HepG2 (cell line): ENCODE data around the gene ADGRB3. TPM values are rescaled to one million over a fixed set of nuclear protein-coding genes. Genes with fewer than 3 reads are reported as not detected.

ENCODE experiments used
- STAT5B ChIP-seq: sonication (generic); formaldehyde crosslinking; IDR thresholded peaks from 2 replicates; pipeline ENCODE4 v1.4.0; 2020; ENCODE audit warnings: missing genetic modification reagents
- ZNF160 ChIP-seq: sonication (generic); formaldehyde crosslinking; IDR thresholded peaks from 2 replicates; pipeline ENCODE4 v1.8.0; 2022; ENCODE audit warnings: mild to moderate bottlenecking, inconsistent platforms, missing genetic modification reagents
- polyA plus RNA-seq, 8 experiments: library from polyadenylated mRNA; depleted of rRNA in 3 of 8; stranded (reverse) in 7 of 8; unstranded in 1 of 8; fragments of >200 nt; fragmentation: Illumina TruSeq in 4 of 8; extraction: Trizol in 4 of 8; gene quantifications; 2 replicates each; pipeline versions ENCODE4 v1.2.1 to v1.2.3, GENCODE V29; 2011 to 2016; ENCODE audit warnings: low read depth in 4 of 8, missing spikeins in 1 of 8, mixed read lengths in 1 of 8; ENCODE audit not compliant: insufficient read depth in 1 of 8
- total RNA-seq, 5 experiments: library from RNA; depleted of rRNA; stranded (reverse); fragments of >200 nt; fragmentation: Illumina TruSeq; extraction: Trizol; gene quantifications; 2 replicates each; pipeline ENCODE4 v1.2.3, GENCODE V29; 2016; ENCODE audit warnings: low read depth in 1 of 5
- TF ChIP-seq, protein P1 (sequence below): fragments of 450-650 bp; IDR thresholded peaks from 2 replicates; pipeline ENCODE4 v1.6.1; 2016
- TF ChIP-seq, protein P2 (sequence below): sonication (generic); formaldehyde crosslinking; IDR thresholded peaks from 2 replicates; pipeline ENCODE4 v1.5.0; 2020; ENCODE audit warnings: mild to moderate bottlenecking, missing genetic modification reagents
- TF ChIP-seq, protein P3 (sequence below): sonication (generic); formaldehyde crosslinking; IDR thresholded peaks from 2 replicates; pipeline ENCODE4 v1.4.0; 2020; ENCODE audit warnings: missing genetic modification reagents, borderline replicate concordance
- TF ChIP-seq, protein P4 (sequence below): sonication (generic); formaldehyde crosslinking; IDR thresholded peaks from 2 replicates; pipeline ENCODE4 v1.4.0; 2020; ENCODE audit warnings: missing genetic modification reagents, borderline replicate concordance

ADGRB3 gene
- total and polyA plus RNA-seq, 2 of the 13 experiments (the other 11 are each of a cell fraction or from before 2014, with no cell fraction given) = not detected

DNA sequence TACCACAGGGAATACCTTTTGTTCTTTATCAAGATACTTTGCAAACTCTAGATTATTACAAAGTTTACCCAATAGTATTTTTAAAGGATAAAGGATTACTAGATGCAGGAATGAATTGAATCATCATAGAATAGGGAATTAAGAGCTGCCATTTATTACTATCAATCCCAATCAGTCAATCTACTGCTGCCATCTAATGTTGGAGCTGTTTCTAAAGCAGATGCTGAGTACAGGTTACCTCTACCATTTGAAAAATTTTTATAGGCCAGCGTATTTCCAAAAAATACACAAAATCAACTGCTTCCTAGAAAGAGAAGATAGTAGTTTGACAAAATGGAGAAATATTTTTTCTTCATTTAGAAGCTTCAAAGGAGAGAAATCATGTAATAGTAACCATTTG, 520.4 kb downstream of the ADGRB3 start (continued):
- TF ChIP-seq, protein P1, sequence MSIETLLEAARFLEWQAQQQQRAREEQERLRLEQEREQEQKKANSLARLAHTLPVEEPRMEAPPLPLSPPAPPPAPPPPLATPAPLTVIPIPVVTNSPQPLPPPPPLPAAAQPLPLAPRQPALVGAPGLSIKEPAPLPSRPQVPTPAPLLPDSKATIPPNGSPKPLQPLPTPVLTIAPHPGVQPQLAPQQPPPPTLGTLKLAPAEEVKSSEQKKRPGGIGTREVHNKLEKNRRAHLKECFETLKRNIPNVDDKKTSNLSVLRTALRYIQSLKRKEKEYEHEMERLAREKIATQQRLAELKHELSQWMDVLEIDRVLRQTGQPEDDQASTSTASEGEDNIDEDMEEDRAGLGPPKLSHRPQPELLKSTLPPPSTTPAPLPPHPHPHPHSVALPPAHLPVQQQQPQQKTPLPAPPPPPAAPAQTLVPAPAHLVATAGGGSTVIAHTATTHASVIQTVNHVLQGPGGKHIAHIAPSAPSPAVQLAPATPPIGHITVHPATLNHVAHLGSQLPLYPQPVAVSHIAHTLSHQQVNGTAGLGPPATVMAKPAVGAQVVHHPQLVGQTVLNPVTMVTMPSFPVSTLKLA = no peak
- TF ChIP-seq ZNF160 = no peak
- no peak for TF ChIP-seq STAT5B (CRISPR knock-in tag)
- TF ChIP-seq, protein P2, sequence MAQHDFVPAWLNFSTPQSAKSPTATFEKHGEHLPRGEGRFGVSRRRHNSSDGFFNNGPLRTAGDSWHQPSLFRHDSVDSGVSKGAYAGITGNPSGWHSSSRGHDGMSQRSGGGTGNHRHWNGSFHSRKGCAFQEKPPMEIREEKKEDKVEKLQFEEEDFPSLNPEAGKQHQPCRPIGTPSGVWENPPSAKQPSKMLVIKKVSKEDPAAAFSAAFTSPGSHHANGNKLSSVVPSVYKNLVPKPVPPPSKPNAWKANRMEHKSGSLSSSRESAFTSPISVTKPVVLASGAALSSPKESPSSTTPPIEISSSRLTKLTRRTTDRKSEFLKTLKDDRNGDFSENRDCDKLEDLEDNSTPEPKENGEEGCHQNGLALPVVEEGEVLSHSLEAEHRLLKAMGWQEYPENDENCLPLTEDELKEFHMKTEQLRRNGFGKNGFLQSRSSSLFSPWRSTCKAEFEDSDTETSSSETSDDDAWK (CRISPR knock-in tag) = no peak
- TF ChIP-seq, protein P3, sequence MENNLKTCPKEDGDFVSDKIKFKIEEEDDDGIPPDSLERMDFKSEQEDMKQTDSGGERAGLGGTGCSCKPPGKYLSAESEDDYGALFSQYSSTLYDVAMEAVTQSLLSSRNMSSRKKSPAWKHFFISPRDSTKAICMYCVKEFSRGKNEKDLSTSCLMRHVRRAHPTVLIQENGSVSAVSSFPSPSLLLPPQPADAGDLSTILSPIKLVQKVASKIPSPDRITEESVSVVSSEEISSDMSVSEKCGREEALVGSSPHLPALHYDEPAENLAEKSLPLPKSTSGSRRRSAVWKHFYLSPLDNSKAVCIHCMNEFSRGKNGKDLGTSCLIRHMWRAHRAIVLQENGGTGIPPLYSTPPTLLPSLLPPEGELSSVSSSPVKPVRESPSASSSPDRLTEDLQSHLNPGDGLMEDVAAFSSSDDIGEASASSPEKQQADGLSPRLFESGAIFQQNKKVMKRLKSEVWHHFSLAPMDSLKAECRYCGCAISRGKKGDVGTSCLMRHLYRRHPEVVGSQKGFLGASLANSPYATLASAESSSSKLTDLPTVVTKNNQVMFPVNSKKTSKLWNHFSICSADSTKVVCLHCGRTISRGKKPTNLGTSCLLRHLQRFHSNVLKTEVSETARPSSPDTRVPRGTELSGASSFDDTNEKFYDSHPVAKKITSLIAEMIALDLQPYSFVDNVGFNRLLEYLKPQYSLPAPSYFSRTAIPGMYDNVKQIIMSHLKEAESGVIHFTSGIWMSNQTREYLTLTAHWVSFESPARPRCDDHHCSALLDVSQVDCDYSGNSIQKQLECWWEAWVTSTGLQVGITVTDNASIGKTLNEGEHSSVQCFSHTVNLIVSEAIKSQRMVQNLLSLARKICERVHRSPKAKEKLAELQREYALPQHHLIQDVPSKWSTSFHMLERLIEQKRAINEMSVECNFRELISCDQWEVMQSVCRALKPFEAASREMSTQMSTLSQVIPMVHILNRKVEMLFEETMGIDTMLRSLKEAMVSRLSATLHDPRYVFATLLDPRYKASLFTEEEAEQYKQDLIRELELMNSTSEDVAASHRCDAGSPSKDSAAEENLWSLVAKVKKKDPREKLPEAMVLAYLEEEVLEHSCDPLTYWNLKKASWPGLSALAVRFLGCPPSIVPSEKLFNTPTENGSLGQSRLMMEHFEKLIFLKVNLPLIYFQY (CRISPR knock-in tag) = no peak
- TF ChIP-seq, protein P4, sequence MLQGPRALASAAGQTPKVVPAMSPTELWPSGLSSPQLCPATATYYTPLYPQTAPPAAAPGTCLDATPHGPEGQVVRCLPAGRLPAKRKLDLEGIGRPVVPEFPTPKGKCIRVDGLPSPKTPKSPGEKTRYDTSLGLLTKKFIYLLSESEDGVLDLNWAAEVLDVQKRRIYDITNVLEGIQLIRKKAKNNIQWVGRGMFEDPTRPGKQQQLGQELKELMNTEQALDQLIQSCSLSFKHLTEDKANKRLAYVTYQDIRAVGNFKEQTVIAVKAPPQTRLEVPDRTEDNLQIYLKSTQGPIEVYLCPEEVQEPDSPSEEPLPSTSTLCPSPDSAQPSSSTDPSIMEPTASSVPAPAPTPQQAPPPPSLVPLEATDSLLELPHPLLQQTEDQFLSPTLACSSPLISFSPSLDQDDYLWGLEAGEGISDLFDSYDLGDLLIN (CRISPR knock-in tag) = no peak
